GM21723 (cell line): Measurements from ENCODE around the gene LYRM4.

ENCODE experiments used
- ATAC-seq: cut with Tn5 transposase; IDR thresholded peaks from one replicate; pipeline ENCODE4 v1.9.1; 2021; ENCODE audit warnings: mild to moderate bottlenecking, moderate library complexity; ENCODE audit not compliant: unreplicated experiment

The LYRM4 gene

GRCh38 chr6:5282191-5282623 lies 21.5 kb upstream of the LYRM4 start:
- ATAC-seq: no peak

GRCh38 chr6:5280920-5281319 lies 20.2 kb upstream of the LYRM4 start:
- ATAC-seq: no peak

- no peak for ATAC-seq
Measured at GRCh38 chr6:5279891-5280338, 19.2 kb upstream of the LYRM4 start.

GRCh38 chr6:5278565-5279120 lies 17.9 kb upstream of the LYRM4 start:
- no peak for ATAC-seq

- peak; percentile 81 for ATAC-seq
Measured at GRCh38 chr6:5278047-5278446, 17.3 kb upstream of the LYRM4 start.

GRCh38 chr6:5277589-5277988 lies 16.8 kb upstream of the LYRM4 start:
- ATAC-seq: no peak

GRCh38 chr6:5276581-5276980 lies 15.8 kb upstream of the LYRM4 start:
- ATAC-seq: no peak

GRCh38 chr6:5275497-5275896 lies 14.7 kb upstream of the LYRM4 start:
- ATAC-seq: no peak

GRCh38 chr6:5274231-5274630 lies 13.5 kb upstream of the LYRM4 start:
- no peak for ATAC-seq

GRCh38 chr6:5271926-5272325 lies 11.2 kb upstream of the LYRM4 start:
- no peak for ATAC-seq

GRCh38 chr6:5270093-5270680 lies 9.4 kb upstream of the LYRM4 start:
- ATAC-seq: no peak

GRCh38 chr6:5266423-5266822 lies 5.7 kb upstream of the LYRM4 start:
- ATAC-seq: no peak

- ATAC-seq: no peak
Measured at GRCh38 chr6:5261545-5262109, 877 bp upstream of the LYRM4 start.

GRCh38 chr6:5260111-5260620 lies 584 bp downstream of the LYRM4 start:
- ATAC-seq: peak; percentile 72

GRCh38 chr6:5259428-5259827 lies 1.3 kb downstream of the LYRM4 start:
- ATAC-seq: no peak

- ATAC-seq: no peak
Measured at GRCh38 chr6:5257400-5257799, 3.4 kb downstream of the LYRM4 start.

- ATAC-seq: no peak
Measured at GRCh38 chr6:5256952-5257351, 3.8 kb downstream of the LYRM4 start.

GRCh38 chr6:5250911-5251310 lies 9.8 kb downstream of the LYRM4 start:
- ATAC-seq: no peak

- ATAC-seq: no peak
Measured at GRCh38 chr6:5250451-5250850, 10.3 kb downstream of the LYRM4 start.

GRCh38 chr6:5249451-5250122 lies 11.2 kb downstream of the LYRM4 start:
- ATAC-seq: no peak

GRCh38 chr6:5248302-5249098 lies 12.2 kb downstream of the LYRM4 start:
- ATAC-seq: no peak
